ENCODE results near the gene TRAPPC11.
"Not testable (repeated sequence)": the region's sequence is repeated elsewhere in the genome, so short reads cannot be mapped to it uniquely, and the experiment has no call there.

Gene TRAPPC11

DNA sequence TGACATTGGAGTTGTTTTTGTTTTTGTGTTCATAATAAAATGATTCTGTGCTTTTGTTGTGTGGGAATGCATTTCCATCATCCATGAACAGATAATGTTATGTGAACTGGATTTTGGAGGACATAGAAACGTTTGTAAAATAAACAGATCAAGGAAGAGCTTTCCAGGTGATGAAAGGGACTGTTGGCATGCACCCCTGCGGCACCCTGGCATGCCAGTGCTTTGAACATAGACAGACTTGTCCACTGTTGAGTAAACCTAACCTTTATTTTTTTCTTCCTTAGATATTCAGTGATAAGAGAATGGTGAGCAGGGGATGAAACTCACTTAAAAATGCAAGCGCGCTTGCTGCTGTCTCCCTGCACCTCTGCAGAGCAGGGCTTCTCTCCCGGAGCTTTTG lies 59.8 kb downstream of the TRAPPC11 start:
- no peak overlapping the region for H3K4me3 ChIP-seq (ENCODE audit: low read depth, low read length)
- DNase-seq (ENCODE audit: low read depth, low spot score) = no peak
- CTCF ChIA-PET = no interaction called here
- POLR2A ChIA-PET = no interaction called here
- TF ChIP-seq, protein P1, sequence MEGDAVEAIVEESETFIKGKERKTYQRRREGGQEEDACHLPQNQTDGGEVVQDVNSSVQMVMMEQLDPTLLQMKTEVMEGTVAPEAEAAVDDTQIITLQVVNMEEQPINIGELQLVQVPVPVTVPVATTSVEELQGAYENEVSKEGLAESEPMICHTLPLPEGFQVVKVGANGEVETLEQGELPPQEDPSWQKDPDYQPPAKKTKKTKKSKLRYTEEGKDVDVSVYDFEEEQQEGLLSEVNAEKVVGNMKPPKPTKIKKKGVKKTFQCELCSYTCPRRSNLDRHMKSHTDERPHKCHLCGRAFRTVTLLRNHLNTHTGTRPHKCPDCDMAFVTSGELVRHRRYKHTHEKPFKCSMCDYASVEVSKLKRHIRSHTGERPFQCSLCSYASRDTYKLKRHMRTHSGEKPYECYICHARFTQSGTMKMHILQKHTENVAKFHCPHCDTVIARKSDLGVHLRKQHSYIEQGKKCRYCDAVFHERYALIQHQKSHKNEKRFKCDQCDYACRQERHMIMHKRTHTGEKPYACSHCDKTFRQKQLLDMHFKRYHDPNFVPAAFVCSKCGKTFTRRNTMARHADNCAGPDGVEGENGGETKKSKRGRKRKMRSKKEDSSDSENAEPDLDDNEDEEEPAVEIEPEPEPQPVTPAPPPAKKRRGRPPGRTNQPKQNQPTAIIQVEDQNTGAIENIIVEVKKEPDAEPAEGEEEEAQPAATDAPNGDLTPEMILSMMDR (IDR thresholded peaks at IDR 0.05; ENCODE audit: insufficient read depth, low read length, missing control alignments) = no peak

GRCh38 chr4:183721207-183722081 lies 62.4 kb downstream of the TRAPPC11 start:
- TF ChIP-seq, protein P1 (IDR thresholded peaks at IDR 0.05; ENCODE audit: insufficient read depth, low read length, missing control alignments) = peak; percentile 61
- CTCF ChIA-PET = interaction anchor here (1.1 to 1.6 kb wide), 4 partner anchors 10 to 250 kb away, joined by 3 to 10 read pairs (median 4); no protein-coding TSS in a partner anchor
- no peak for DNase-seq (ENCODE audit: low read depth, low spot score)
- POLR2A ChIA-PET = no interaction called here
- no peak overlapping the region for H3K4me3 ChIP-seq (ENCODE audit: low read depth, low read length)

- CTCF ChIA-PET = no interaction called here
- TF ChIP-seq, protein P1 (IDR thresholded peaks at IDR 0.05; ENCODE audit: insufficient read depth, low read length, missing control alignments) = no peak
- H3K4me3 ChIP-seq (ENCODE audit: low read depth, low read length) = peak overlapping the region; percentile 53
- POLR2A ChIA-PET = no interaction called here
- no peak for DNase-seq (ENCODE audit: low read depth, low spot score)
Observed at GRCh38 chr4:183722731-183723560, 63.9 kb downstream of the TRAPPC11 start.

DNA sequence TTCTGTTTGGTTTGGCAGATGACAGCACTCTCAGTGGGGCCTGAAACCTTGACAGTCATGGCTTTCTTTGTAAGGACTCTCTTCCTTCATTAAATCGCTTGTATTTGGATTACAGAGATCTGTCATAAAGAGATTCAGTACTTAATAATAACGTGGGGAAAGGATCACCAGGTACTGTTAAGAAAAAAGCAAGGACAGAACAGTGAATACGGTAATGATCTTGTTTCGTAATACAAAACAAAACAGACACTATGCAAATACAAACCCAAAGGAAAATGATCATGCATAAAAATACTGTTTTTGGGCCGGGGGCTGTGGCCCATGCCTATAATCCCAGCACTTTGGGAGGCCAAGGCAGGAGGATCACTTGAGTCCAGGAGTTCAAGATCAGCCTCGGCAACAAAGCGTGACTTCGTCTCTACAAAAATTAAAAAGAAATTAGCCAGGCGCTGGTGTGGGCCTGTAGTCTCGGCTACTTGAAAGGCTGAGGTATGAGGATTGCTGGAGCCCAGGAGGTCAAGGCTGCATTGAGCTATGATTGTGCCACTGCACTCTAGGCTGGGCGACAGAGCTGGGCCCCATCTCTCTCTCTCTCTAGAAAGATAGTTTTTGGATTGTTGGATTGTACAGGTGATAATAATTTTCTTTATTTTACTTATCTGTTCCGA lies 64.6 kb downstream of the TRAPPC11 start:
- CTCF ChIA-PET = no interaction called here
- TF ChIP-seq, protein P1 (IDR thresholded peaks at IDR 0.05; ENCODE audit: insufficient read depth, low read length, missing control alignments) = no peak
- no peak overlapping the region for H3K4me3 ChIP-seq (ENCODE audit: low read depth, low read length)
- DNase-seq (ENCODE audit: low read depth, low spot score) = no peak
- POLR2A ChIA-PET = no interaction called here

DNA sequence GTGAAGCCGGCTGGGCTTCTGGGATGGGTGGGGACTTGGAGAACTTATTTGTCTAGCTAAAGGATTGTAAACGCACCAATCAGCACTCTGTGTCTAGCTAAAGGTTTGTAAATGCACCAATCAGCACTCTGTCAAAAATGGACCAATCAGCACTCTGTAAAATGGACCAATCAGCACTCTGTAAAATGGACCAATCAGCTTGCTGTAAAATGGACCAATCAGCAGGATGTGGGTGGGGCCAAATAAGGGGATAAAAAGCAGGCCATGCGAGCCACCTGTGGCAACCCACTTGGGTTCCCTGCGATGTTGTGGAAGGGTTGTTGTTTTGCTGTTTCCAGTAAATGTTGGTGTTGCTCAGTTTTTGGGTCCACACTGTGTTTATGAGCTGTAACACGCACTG lies 66.5 kb downstream of the TRAPPC11 start:
- H3K4me3 ChIP-seq (ENCODE audit: low read depth, low read length); POLR2A ChIA-PET; DNase-seq (ENCODE audit: low read depth, low spot score): not testable (repeated sequence)
- CTCF ChIA-PET = interaction anchor here (0.9 kb wide), 1 partner anchor 19 kb away, joined by 3 read pairs; no protein-coding TSS in a partner anchor

DNA sequence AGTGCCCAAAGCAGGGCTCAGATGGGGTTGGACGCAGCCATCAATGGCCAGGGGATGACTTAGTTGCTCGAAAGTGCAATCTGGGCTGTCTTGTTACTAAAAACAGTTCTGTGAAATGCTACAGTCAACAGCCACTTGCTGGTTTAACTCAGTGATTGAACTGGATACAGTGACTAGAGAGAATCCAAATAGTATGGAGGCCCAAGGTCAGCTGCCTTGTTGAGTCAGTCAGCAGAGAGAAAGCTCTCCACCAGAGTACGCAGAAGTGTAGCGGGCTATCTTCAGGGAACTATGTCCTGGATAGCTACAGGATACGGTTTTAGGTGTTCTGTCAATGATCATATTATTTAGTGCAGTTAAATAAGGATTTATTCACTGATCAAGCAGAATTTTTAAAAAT lies 68.4 kb downstream of the TRAPPC11 start:
- no peak overlapping the region for H3K4me3 ChIP-seq (ENCODE audit: low read depth, low read length)
- no peak for DNase-seq (ENCODE audit: low read depth, low spot score)
- POLR2A ChIA-PET = no interaction called here
- TF ChIP-seq, protein P1 (IDR thresholded peaks at IDR 0.05; ENCODE audit: insufficient read depth, low read length, missing control alignments) = no peak
- CTCF ChIA-PET = no interaction called here
